ENCODE results near the gene GORASP2.

GORASP2 gene

DNA sequence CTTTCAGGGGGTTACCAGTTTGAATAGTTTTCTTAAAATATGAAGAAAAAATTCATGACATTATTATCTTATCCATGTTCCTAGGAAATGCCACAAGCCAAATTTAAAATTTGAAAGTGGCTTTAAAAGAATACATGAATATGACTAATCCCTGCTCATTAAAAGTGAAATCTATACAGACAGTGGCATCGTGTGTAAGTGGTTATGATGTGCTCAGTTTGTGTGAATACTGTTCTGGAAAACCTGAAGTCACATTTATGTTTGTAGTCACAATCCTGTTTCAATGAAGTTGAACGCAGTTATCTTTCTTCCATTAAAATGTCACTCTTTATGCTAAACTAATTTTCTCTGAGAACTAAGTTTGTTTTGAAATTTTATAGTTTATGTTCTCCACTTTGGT, 75.8 kb downstream of the GORASP2 start:
- no peak for DNase-seq

GRCh38 chr2:171008550-171009205, 79.6 kb downstream of the GORASP2 start:
- no peak for DNase-seq

GRCh38 chr2:171009386-171009785, 80.3 kb downstream of the GORASP2 start:
- DNase-seq = no peak

GRCh38 chr2:171013851-171014250, 84.8 kb downstream of the GORASP2 start:
- no peak for DNase-seq

DNA sequence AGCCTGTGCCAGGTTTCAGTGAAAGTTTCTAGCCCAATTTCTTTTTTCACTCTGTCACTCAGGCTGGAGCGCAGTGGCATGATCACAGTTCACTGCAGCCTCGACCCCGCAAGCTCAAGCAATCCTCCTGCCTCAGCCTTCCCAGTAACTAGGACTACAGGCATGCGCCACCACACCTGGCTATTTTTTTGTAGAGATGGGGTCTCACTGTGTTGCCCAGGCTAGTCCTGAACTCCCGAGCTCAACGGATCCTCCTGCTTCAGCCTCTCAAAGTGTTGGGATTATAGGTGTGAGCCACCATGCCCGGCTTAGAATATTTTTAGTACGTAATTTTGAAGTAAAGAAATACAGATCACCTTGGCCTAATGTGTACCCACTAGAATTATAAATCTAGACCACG, 87.1 kb downstream of the GORASP2 start:
- no peak for DNase-seq
